Neural cell (in vitro differentiated cells): ENCODE results near the gene TSPAN1.
A peak's percentile ranks its signal among the peaks of the same experiment; 100 is the strongest.

Experiments
- CTCF ChIP-seq: fragments of 450-650 bp; IDR thresholded peaks from 2 replicates; pipeline ENCODE4 v1.5.1; 2014; ENCODE audit warnings: antibody characterized with exemption, mild to moderate bottlenecking, moderate library complexity; ENCODE audit not compliant: poor library complexity, severe bottlenecking
- EP300 ChIP-seq: fragments of 450-650 bp; conservative IDR thresholded peaks from 2 replicates; pipeline ENCODE4 v1.6.1; 2014; ENCODE audit warnings: antibody characterized with exemption, mild to moderate bottlenecking, moderate library complexity; ENCODE audit not compliant: poor library complexity, severe bottlenecking
- EZH2 ChIP-seq: fragments of 200-600, 300-800 bp; shearing (Covaris generic), sonication (generic); IDR thresholded peaks from 2 replicates; pipeline ENCODE4 v1.6.1; 2014; ENCODE audit warnings: antibody characterized with exemption, low read length, borderline replicate concordance, mild to moderate bottlenecking; ENCODE audit not compliant: insufficient read depth, poor library complexity, severe bottlenecking
- MXI1 ChIP-seq: fragments of 450-650 bp; conservative IDR thresholded peaks from 2 replicates; pipeline ENCODE4 v1.6.1; 2014; ENCODE audit warnings: antibody characterized with exemption, mild to moderate bottlenecking; ENCODE audit not compliant: poor library complexity, severe bottlenecking
- POLR2AphosphoS5 ChIP-seq: IDR thresholded peaks from 2 replicates; pipeline ENCODE4 v1.6.1; 2012

GRCh38 chr1:46197964-46198811 is 23.3 kb downstream of the TSPAN1 start, which contains the start of gene POMGNT1:
- TF ChIP-seq CTCF (peak; percentile 27), EZH2 (no peak), POLR2AphosphoS5 (peak; percentile 83), EP300 (no peak), MXI1 (peak; percentile 59)
